ENCODE data around the gene FMN1.

The FMN1 gene

GRCh38 chr15:32739522-32740063 lies 454.9 kb downstream of the FMN1 start:
- no peak for TF ChIP-seq CTCF (IDR thresholded peaks at IDR 0.05; ENCODE audit: low read depth, low read length)
- no peak overlapping the region for H3K4me3 ChIP-seq (ENCODE audit: low read depth, low read length)

GRCh38 chr15:32738666-32739065 lies 455.8 kb downstream of the FMN1 start:
- no peak for TF ChIP-seq CTCF (IDR thresholded peaks at IDR 0.05; ENCODE audit: low read depth, low read length)
- H3K4me3 ChIP-seq (ENCODE audit: low read depth, low read length) = no peak overlapping the region

- TF ChIP-seq CTCF (IDR thresholded peaks at IDR 0.05; ENCODE audit: low read depth, low read length) = no peak
- H3K4me3 ChIP-seq (ENCODE audit: low read depth, low read length) = no peak overlapping the region
Measured at GRCh38 chr15:32737304-32737703, 457.2 kb downstream of the FMN1 start.

- no peak overlapping the region for H3K4me3 ChIP-seq (ENCODE audit: low read depth, low read length)
- no peak for TF ChIP-seq CTCF (IDR thresholded peaks at IDR 0.05; ENCODE audit: low read depth, low read length)
Measured at GRCh38 chr15:32736701-32737061, 457.8 kb downstream of the FMN1 start.

GRCh38 chr15:32735989-32736700 lies 458.4 kb downstream of the FMN1 start:
- no peak overlapping the region for H3K4me3 ChIP-seq (ENCODE audit: low read depth, low read length)
- TF ChIP-seq CTCF (IDR thresholded peaks at IDR 0.05; ENCODE audit: low read depth, low read length) = no peak

GRCh38 chr15:32733281-32733680 lies 461.2 kb downstream of the FMN1 start:
- no peak for TF ChIP-seq CTCF (IDR thresholded peaks at IDR 0.05; ENCODE audit: low read depth, low read length)

GRCh38 chr15:32732574-32733157 lies 461.8 kb downstream of the FMN1 start:
- H3K4me3 ChIP-seq (ENCODE audit: low read depth, low read length) = no peak overlapping the region
- TF ChIP-seq CTCF (IDR thresholded peaks at IDR 0.05; ENCODE audit: low read depth, low read length) = no peak

More at GRCh38 chr15:32733281-32733680, 461.2 kb downstream of the FMN1 start:
- H3K4me3 ChIP-seq (ENCODE audit: low read depth, low read length) = no peak overlapping the region

All from WI38 (cell line).